Loucy (cell line): ENCODE results near the gene LIPI.

Experiments
- H2AFZ ChIP-seq: fragments of 200-600 bp; sonication (generic); 2 replicates; pipeline ENCODE4 v1.6.0; 2016; ENCODE audit warnings: antibody characterized with exemption, mild to moderate bottlenecking, low read length, moderate library complexity
- H3F3A ChIP-seq: fragments of 200-600 bp; 2 replicates; pipeline ENCODE4 v1.6.0; 2016; ENCODE audit warnings: antibody characterized with exemption, low read depth, mild to moderate bottlenecking
- H3K27me3 ChIP-seq: fragments of 200-600 bp; sonication (generic); 2 replicates; pipeline ENCODE4 v1.6.1; 2014; ENCODE audit warnings: low read length, mild to moderate bottlenecking; ENCODE audit not compliant: insufficient read depth, poor library complexity, severe bottlenecking
- H3K36me3 ChIP-seq: fragments of 200-600 bp; sonication (generic); 2 replicates; pipeline ENCODE4 v1.6.1; 2016; ENCODE audit warnings: low read length; ENCODE audit not compliant: insufficient read depth
- H3K4me1 ChIP-seq: fragments of 200-600 bp; sonication (generic); 2 replicates; pipeline ENCODE4 v1.5.1; 2014; ENCODE audit warnings: low read length, mild to moderate bottlenecking; ENCODE audit not compliant: insufficient read depth, poor library complexity, severe bottlenecking
- H3K4me2 ChIP-seq: fragments of 200-600 bp; sonication (generic); 2 replicates; pipeline ENCODE4 v1.6.0; 2014; ENCODE audit warnings: antibody characterized with exemption, low read length, low read depth, mild to moderate bottlenecking; ENCODE audit not compliant: poor library complexity, severe bottlenecking
- H3K4me3 ChIP-seq: fragments of 200-600 bp; sonication (generic); 2 replicates; pipeline ENCODE4 v1.5.1; 2014; ENCODE audit warnings: low read length, mild to moderate bottlenecking, mixed read lengths; ENCODE audit not compliant: poor library complexity, severe bottlenecking
- H3K79me2 ChIP-seq: fragments of 200-600 bp; sonication (generic); 2 replicates; pipeline ENCODE4 v1.6.1; 2014; ENCODE audit warnings: low read length; ENCODE audit not compliant: insufficient read depth
- H3K9ac ChIP-seq: fragments of 200-600 bp; sonication (generic); 2 replicates; pipeline ENCODE4 v1.6.0; 2014; ENCODE audit warnings: mild to moderate bottlenecking, low read depth, low read length, moderate library complexity; ENCODE audit not compliant: poor library complexity, severe bottlenecking
- H3K9me2 ChIP-seq: fragments of 200-600 bp; sonication (generic); replicated peaks from 2 replicates; pipeline ENCODE4 v1.6.1; 2016; ENCODE audit warnings: low read depth, low read length, mixed read lengths
- H3K9me3 ChIP-seq: fragments of 200-600 bp; sonication (generic); 2 replicates; pipeline ENCODE4 v1.6.1; 2014; ENCODE audit warnings: mild to moderate bottlenecking, antibody characterized with exemption, low read length, low read depth; ENCODE audit not compliant: insufficient read depth
- H4K20me1 ChIP-seq: fragments of 200-600 bp; sonication (generic); 2 replicates; pipeline ENCODE4 v1.6.0; 2014; ENCODE audit warnings: antibody characterized with exemption, low read length, mild to moderate bottlenecking; ENCODE audit not compliant: insufficient read depth, poor library complexity, severe bottlenecking
- EZH2phosphoT487 ChIP-seq: fragments of 200-600 bp; IDR thresholded peaks from 2 replicates; pipeline ENCODE4 v1.6.1; 2018; ENCODE audit warnings: antibody characterized with exemption, mild to moderate bottlenecking, moderate library complexity, borderline replicate concordance
- TF ChIP-seq, protein P1 (sequence below): fragments of 200-600 bp; sonication (generic); conservative IDR thresholded peaks from 2 replicates; pipeline ENCODE4 v1.5.1; 2014; ENCODE audit warnings: mild to moderate bottlenecking, antibody characterized with exemption, low read length

Gene LIPI

DNA sequence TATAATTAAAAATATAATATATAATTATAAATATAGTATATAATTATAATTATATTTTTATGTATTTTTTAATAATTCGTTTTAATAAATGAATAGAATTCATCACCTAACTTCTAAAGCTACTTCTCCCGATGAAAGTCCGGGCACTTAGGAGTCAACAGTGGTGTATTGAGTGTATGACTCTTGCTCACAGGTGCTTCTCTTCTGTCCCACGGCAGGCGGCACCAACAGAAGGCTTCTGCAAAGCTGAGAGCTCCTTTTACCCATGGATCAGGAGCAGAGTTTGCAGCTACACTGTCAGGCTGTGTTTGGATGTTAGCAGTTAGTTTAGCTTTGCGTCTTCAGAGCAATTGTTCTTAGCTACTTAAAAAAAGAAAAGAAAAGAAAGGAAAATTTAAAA, 122.4 kb downstream of the LIPI start:
- no peaks in the 10 kb centered on the region for H4K20me1 ChIP-seq
- H3K4me1 ChIP-seq: no peaks in the 10 kb centered on the region
- no peak overlapping the region for H3K9ac ChIP-seq
- no peak overlapping the region for H3K4me2 ChIP-seq
- no peaks in the 10 kb centered on the region for H3K9me2 ChIP-seq
- H3K9me3 ChIP-seq: no peaks in the 10 kb centered on the region
- H3K36me3 ChIP-seq: peaks cover 5% of the 10 kb centered on the region; the same call in 1 of the 2 replicates
- H2AFZ ChIP-seq: no peak overlapping the region
- no peaks in the 10 kb centered on the region for H3F3A ChIP-seq
- H3K4me3 ChIP-seq: no peak overlapping the region
- no peaks in the 10 kb centered on the region for H3K79me2 ChIP-seq
- H3K27me3 ChIP-seq: no peaks in the 10 kb centered on the region
- TF ChIP-seq, protein P1, sequence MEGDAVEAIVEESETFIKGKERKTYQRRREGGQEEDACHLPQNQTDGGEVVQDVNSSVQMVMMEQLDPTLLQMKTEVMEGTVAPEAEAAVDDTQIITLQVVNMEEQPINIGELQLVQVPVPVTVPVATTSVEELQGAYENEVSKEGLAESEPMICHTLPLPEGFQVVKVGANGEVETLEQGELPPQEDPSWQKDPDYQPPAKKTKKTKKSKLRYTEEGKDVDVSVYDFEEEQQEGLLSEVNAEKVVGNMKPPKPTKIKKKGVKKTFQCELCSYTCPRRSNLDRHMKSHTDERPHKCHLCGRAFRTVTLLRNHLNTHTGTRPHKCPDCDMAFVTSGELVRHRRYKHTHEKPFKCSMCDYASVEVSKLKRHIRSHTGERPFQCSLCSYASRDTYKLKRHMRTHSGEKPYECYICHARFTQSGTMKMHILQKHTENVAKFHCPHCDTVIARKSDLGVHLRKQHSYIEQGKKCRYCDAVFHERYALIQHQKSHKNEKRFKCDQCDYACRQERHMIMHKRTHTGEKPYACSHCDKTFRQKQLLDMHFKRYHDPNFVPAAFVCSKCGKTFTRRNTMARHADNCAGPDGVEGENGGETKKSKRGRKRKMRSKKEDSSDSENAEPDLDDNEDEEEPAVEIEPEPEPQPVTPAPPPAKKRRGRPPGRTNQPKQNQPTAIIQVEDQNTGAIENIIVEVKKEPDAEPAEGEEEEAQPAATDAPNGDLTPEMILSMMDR: no peak
- no peak for TF ChIP-seq EZH2phosphoT487

DNA sequence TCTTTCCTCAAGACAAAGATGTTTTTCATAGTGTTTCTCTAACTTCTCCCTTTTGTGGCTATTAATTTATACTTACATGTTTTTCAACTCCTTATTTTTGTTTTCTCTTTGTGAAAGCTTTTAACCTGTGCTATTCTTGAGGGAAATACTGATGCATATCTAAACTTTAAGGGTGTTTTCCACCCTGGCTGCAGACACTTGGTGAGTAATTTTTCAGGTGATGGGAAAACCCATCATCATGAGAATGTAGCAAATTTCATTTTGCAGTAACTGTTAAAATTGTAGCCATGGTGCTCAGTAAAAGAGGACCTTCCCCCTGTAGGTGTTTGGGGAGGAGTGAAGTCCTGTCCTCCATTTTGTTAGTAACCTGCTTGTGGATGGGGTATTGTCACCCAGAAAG, 124.2 kb downstream of the LIPI start:
- no peak for TF ChIP-seq EZH2phosphoT487
- TF ChIP-seq, protein P1: no peak
- Histone ChIP-seq H3K27me3 (no peaks in the 10 kb centered on the region), H2AFZ (no peak overlapping the region)

DNA sequence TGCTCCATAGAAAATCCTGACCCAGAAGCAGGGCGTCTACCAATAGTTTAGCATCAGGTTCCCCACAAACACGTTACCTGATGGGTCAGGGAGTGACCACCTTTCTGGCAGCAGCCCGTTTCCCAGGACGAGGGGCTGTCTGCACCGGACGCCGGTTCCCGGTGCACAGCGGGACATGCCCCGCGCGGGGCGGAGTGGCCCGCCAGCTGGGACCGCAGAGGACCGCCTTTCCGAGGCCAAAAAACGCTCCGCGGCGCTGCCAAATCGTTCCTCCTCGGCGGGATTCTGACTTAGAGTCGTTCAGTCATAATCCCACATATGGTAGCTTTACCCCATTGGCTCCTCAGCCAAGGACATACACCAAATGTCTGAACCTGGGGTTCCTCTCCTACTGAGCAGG, 126.1 kb downstream of the LIPI start:
- H3K4me1 ChIP-seq: no peaks in the 10 kb centered on the region
- H3K9me3 ChIP-seq: no peaks in the 10 kb centered on the region
- H3K36me3 ChIP-seq: no peaks in the 10 kb centered on the region
- TF ChIP-seq, protein P1: no peak
- TF ChIP-seq EZH2phosphoT487: no peak
- H3K79me2 ChIP-seq: no peaks in the 10 kb centered on the region
- H3K4me2 ChIP-seq: no peak overlapping the region
- no peak overlapping the region for H2AFZ ChIP-seq
- H3K27me3 ChIP-seq: no peaks in the 10 kb centered on the region
- no peaks in the 10 kb centered on the region for H3K9me2 ChIP-seq
- no peak overlapping the region for H3K4me3 ChIP-seq
- no peaks in the 10 kb centered on the region for H4K20me1 ChIP-seq
- H3F3A ChIP-seq: no peaks in the 10 kb centered on the region
- no peak overlapping the region for H3K9ac ChIP-seq

More for the DNA sequence above, 124.2 kb downstream of the LIPI start:
- Histone ChIP-seq H3K9me2 (no peaks in the 10 kb centered on the region), H3K4me3 (no peak overlapping the region), H3K36me3 (peaks cover 2% of the 10 kb centered on the region; the same call in 1 of the 2 replicates), H4K20me1 (no peaks in the 10 kb centered on the region), H3K9ac (no peak overlapping the region), H3K4me2 (no peak overlapping the region), H3K4me1 (no peaks in the 10 kb centered on the region), H3K9me3 (no peaks in the 10 kb centered on the region), H3F3A (no peaks in the 10 kb centered on the region), H3K79me2 (no peaks in the 10 kb centered on the region)
